ENCODE results near the gene PDLIM7. TPM values are rescaled to one million over a fixed set of nuclear protein-coding genes. Genes with fewer than 3 reads are reported as not detected.
A peak's percentile ranks its signal among the peaks of the same experiment; 100 is the strongest.

Gene PDLIM7
- total RNA-seq, 2 donors from 2014 or later, result 196 to 241 TPM

DNA sequence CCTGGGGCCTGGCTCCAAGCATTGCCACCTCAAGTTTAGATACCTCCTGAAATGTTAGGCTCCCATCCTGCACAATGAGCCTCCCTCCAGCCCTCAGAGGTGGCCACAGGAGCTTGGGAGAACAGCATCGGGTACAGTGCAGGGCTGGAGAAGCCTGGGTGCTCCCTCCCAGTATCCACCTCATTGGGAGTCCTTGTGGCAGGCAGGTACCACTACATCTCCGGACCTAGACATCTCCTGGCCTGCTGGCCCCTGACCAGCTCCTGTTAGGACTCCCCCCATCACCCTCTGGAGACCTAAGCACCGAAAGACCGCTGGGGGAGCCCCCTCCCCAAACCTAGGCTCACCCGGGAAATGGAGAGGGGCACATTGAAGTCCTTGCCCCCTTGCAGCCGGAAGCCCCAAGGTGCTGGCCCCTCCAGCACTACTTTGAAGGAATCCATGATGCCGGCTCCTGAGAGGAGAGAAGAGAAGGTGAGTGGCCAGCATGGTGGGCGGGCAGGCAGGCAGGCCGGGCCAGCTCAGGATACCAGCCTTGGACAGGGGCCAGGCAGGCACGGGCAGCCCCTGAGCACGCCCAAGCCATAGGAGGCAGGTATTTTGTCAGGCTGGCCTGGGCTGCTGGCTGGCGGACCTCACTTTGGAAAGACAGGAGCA is 1.2 kb downstream of the PDLIM7 start:
- TF ChIP-seq, protein P1, sequence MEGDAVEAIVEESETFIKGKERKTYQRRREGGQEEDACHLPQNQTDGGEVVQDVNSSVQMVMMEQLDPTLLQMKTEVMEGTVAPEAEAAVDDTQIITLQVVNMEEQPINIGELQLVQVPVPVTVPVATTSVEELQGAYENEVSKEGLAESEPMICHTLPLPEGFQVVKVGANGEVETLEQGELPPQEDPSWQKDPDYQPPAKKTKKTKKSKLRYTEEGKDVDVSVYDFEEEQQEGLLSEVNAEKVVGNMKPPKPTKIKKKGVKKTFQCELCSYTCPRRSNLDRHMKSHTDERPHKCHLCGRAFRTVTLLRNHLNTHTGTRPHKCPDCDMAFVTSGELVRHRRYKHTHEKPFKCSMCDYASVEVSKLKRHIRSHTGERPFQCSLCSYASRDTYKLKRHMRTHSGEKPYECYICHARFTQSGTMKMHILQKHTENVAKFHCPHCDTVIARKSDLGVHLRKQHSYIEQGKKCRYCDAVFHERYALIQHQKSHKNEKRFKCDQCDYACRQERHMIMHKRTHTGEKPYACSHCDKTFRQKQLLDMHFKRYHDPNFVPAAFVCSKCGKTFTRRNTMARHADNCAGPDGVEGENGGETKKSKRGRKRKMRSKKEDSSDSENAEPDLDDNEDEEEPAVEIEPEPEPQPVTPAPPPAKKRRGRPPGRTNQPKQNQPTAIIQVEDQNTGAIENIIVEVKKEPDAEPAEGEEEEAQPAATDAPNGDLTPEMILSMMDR (conservative IDR thresholded peaks at IDR 0.05), result peak; percentile 62
- peak overlapping the region; percentile 71 for H3K9ac ChIP-seq (ENCODE audit: extremely low read depth, low read length, poor library complexity, severe bottlenecking)
- H3K27ac ChIP-seq (ENCODE audit: low read depth, low read length), result peak overlapping the region; percentile 93
- Mint-ChIP-seq H3K27ac (peak overlapping the region; percentile 94), H3K4me1 (peaks cover 26% of the 10 kb centered on the region), H3K36me3 (ENCODE audit: low read depth) (peaks cover 25% of the 10 kb centered on the region), H3K27me3 (ENCODE audit: insufficient read depth) (peaks cover 30% of the 10 kb centered on the region), H3K9me3 (no peaks in the 10 kb centered on the region), H3K4me3 (peak overlapping the region; percentile 74)
- peak; percentile 86 for DNase-seq
- H3K4me1 ChIP-seq (ENCODE audit: control insufficient read depth, insufficient read depth, low read length), result peaks cover 17% of the 10 kb centered on the region
- H3K27me3 ChIP-seq (ENCODE audit: control insufficient read depth, insufficient read depth, low read length, poor library complexity, severe bottlenecking), result peaks cover 14% of the 10 kb centered on the region
- WGBS, 2 experiments (ENCODE audit: insufficient coverage in 1 of 2, insufficient read length in 1 of 2), result 13 to 15% methylated on average over 10 to 12 of the region's 12 CpGs
- peaks cover 38% of the 10 kb centered on the region for H3K36me3 ChIP-seq (ENCODE audit: control insufficient read depth, insufficient read depth, low read length)
- H3K9me3 ChIP-seq (ENCODE audit: control insufficient read depth, low read length), result no peaks in the 10 kb centered on the region
- peak overlapping the region; percentile 92 for H3K4me3 ChIP-seq (ENCODE audit: low read length)

DNA sequence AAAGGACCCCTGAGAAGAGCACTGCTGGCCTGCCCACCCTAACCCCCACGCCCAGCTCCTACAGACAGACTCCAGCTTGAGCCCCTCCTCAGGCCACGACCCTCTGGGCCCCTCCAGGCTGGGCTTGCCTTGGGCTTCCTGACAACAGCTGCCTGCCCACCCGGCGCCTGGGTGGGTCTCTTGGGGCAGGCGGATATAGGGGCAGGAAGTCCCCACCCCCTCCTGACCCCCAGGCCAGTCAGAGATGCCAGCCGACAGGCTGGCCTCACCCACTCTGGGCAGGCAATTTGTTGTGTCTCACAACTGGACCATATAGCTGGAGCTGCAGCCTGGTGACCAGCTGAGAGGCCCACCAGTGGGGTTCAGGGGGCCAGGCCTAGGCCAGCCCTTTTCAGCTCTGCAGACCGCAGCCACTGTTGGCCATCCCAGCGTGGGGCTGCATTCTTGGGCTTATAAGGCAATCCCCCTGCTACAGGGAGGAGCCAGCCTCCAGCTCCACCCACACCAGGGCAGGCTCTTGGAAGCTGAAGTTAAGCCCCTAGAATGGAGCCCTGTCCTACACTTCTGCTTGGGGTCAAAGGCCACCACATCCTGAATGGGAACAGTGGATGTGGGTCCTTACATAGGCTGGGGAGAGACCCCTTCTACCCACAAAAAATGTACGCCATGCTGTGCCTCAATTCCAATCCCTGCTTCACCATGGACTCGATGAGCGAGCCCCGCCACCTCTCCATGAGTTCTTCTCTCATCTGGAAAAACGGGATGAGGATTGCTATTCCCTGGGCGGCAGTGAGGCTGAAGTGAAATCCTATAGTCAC is 2.0 kb downstream of the PDLIM7 start:
- H3K4me3 ChIP-seq (ENCODE audit: low read length), result peak overlapping the region; percentile 92
- H3K4me1 Mint-ChIP-seq, result peaks cover 28% of the 10 kb centered on the region

More for the DNA sequence above, 2.0 kb downstream of the PDLIM7 start:
- Mint-ChIP-seq H3K4me3 (peak overlapping the region; percentile 74), H3K27ac (peak overlapping the region; percentile 94), H3K9me3 (no peaks in the 10 kb centered on the region), H3K27me3 (ENCODE audit: insufficient read depth) (peaks cover 28% of the 10 kb centered on the region), H3K36me3 (ENCODE audit: low read depth) (peaks cover 29% of the 10 kb centered on the region)
- Histone ChIP-seq H3K9me3 (ENCODE audit: control insufficient read depth, low read length) (no peaks in the 10 kb centered on the region), H3K4me1 (ENCODE audit: control insufficient read depth, insufficient read depth, low read length) (peaks cover 17% of the 10 kb centered on the region), H3K27ac (ENCODE audit: low read depth, low read length) (peak overlapping the region; percentile 93), H3K9ac (ENCODE audit: extremely low read depth, low read length, poor library complexity, severe bottlenecking) (peak overlapping the region; percentile 71), H3K27me3 (ENCODE audit: control insufficient read depth, insufficient read depth, low read length, poor library complexity, severe bottlenecking) (peaks cover 14% of the 10 kb centered on the region), H3K36me3 (ENCODE audit: control insufficient read depth, insufficient read depth, low read length) (peaks cover 45% of the 10 kb centered on the region)
- TF ChIP-seq, protein P1 (conservative IDR thresholded peaks at IDR 0.05), result no peak
- WGBS, 2 experiments (ENCODE audit: insufficient coverage in 1 of 2, insufficient read length in 1 of 2), result 47 to 57% methylated on average over 8 to 14 of the region's 14 CpGs
- peak; percentile 96 for DNase-seq

Data from endodermal cell (in vitro differentiated cells).